Measurements from ENCODE around the gene SYNE1. TPM values are rescaled to one million over a fixed set of nuclear protein-coding genes. Genes with fewer than 3 reads are reported as not detected.
A peak's percentile ranks its signal among the peaks of the same experiment; 100 is the strongest.

The SYNE1 gene
- total and polyA plus RNA-seq, 8 donors: 12.8 to 279 (median 108) TPM

GRCh38 chr6:152472325-152472724, 164.8 kb downstream of the SYNE1 start:
- TF ChIP-seq CTCF (IDR thresholded peaks at IDR 0.05) (no peak), POLR2AphosphoS5 (IDR thresholded peaks at IDR 0.05) (no peak), EP300 (IDR thresholded peaks at IDR 0.05) (no peak), POLR2A (IDR thresholded peaks at IDR 0.05) (no peak)
- WGBS, 5 donors: 81 to 89% (median 82%) methylated on average over 7 of the region's 7 CpGs
- no peak for DNase-seq
- Histone ChIP-seq H3K27ac (no peak overlapping the region), H3K4me3 (no peak overlapping the region), H3K36me3 (peaks cover 0 to 6% (median 0%) of the 10 kb centered on the region in 4 donors), H3K4me1 (no peaks in the 10 kb centered on the region), H3K9me3 (peaks cover 0 to 3% (median 0%) of the 10 kb centered on the region in 4 donors), H3K27me3 (no peaks in the 10 kb centered on the region)
- intact Hi-C loops (cut with DNase I; ENCODE audit: low total_unique reads): no loop called here

GRCh38 chr6:152471456-152472265, 165.5 kb downstream of the SYNE1 start:
- H3K27ac ChIP-seq: no peak overlapping the region
- no peak for TF ChIP-seq POLR2A (IDR thresholded peaks at IDR 0.05)
- no peak for TF ChIP-seq POLR2AphosphoS5 (IDR thresholded peaks at IDR 0.05)
- TF ChIP-seq EP300 (IDR thresholded peaks at IDR 0.05): no peak
- TF ChIP-seq CTCF (IDR thresholded peaks at IDR 0.05): no peak
- peaks cover 0 to 3% (median 0%) of the 10 kb centered on the region in 4 donors for H3K9me3 ChIP-seq
- no peaks in the 10 kb centered on the region for H3K4me1 ChIP-seq
- no peak for DNase-seq
- H3K27me3 ChIP-seq: no peaks in the 10 kb centered on the region
- H3K36me3 ChIP-seq: peaks cover 0 to 6% (median 0%) of the 10 kb centered on the region in 4 donors
- 66 to 89% (median 74%) methylated on average over 11 of the region's 11 CpGs for WGBS, 5 donors
- intact Hi-C loops (cut with DNase I; ENCODE audit: low total_unique reads): no loop called here
- H3K4me3 ChIP-seq: peak overlapping the region in 3 of 4 donors; percentile 13 to 23 (median 18)

- intact Hi-C loops (cut with DNase I; ENCODE audit: low total_unique reads): no loop called here
- H3K9me3 ChIP-seq: no peaks in the 10 kb centered on the region
- H3K4me1 ChIP-seq: no peaks in the 10 kb centered on the region
- WGBS, 5 donors: 59 to 76% (median 71%) methylated on average over 7 of the region's 7 CpGs
- TF ChIP-seq POLR2AphosphoS5 (IDR thresholded peaks at IDR 0.05): no peak
- DNase-seq: no peak
- peak overlapping the region; percentile 10 to 31 (median 24) for H3K4me3 ChIP-seq
- no peak overlapping the region for H3K27ac ChIP-seq
- peaks cover 0 to 16% (median 2%) of the 10 kb centered on the region in 4 donors for H3K36me3 ChIP-seq
- no peaks in the 10 kb centered on the region for H3K27me3 ChIP-seq
Measured at GRCh38 chr6:152463164-152463563, 174.0 kb downstream of the SYNE1 start.

- TF ChIP-seq POLR2A (IDR thresholded peaks at IDR 0.05) (no peak), POLR2AphosphoS5 (IDR thresholded peaks at IDR 0.05) (no peak), EP300 (IDR thresholded peaks at IDR 0.05) (no peak), CTCF (IDR thresholded peaks at IDR 0.05) (no peak)
- no peak for DNase-seq
- Histone ChIP-seq H3K4me1 (no peaks in the 10 kb centered on the region), H3K4me3 (peak overlapping the region; percentile 10 to 31 (median 24)), H3K27ac (no peak overlapping the region), H3K27me3 (no peaks in the 10 kb centered on the region), H3K36me3 (peaks cover 0 to 20% (median 2%) of the 10 kb centered on the region in 4 donors), H3K9me3 (no peaks in the 10 kb centered on the region)
- intact Hi-C loops (cut with DNase I; ENCODE audit: low total_unique reads): no loop called here
- 38 to 66% (median 54%) methylated on average over 6 of the region's 6 CpGs for WGBS, 5 donors
Measured at GRCh38 chr6:152462716-152463115, 174.4 kb downstream of the SYNE1 start.

- no peaks in the 10 kb centered on the region for H3K27me3 ChIP-seq
- intact Hi-C loops (cut with DNase I; ENCODE audit: low total_unique reads): no loop called here
- no peaks in the 10 kb centered on the region for H3K4me1 ChIP-seq
- TF ChIP-seq POLR2AphosphoS5 (IDR thresholded peaks at IDR 0.05) (no peak), POLR2A (IDR thresholded peaks at IDR 0.05) (no peak), EP300 (IDR thresholded peaks at IDR 0.05) (no peak), CTCF (IDR thresholded peaks at IDR 0.05) (no peak)
- WGBS, 5 donors: 75 to 90% (median 83%) methylated on average over 5 of the region's 5 CpGs
- H3K9me3 ChIP-seq: no peaks in the 10 kb centered on the region
- no peak overlapping the region for H3K4me3 ChIP-seq
- peaks cover 0 to 20% (median 2%) of the 10 kb centered on the region in 4 donors for H3K36me3 ChIP-seq
- H3K27ac ChIP-seq: no peak overlapping the region
- DNase-seq: no peak
Measured at GRCh38 chr6:152461556-152461955, 175.6 kb downstream of the SYNE1 start.
